ENCODE results near the gene MGAT4B. TPM values are rescaled to one million over a fixed set of nuclear protein-coding genes. Genes with fewer than 3 reads are reported as not detected.

The MGAT4B gene
- total and polyA plus RNA-seq, 2 of the 4 experiments (the other 2 are of a cell fraction), result 73.7 to 155 TPM

DNA sequence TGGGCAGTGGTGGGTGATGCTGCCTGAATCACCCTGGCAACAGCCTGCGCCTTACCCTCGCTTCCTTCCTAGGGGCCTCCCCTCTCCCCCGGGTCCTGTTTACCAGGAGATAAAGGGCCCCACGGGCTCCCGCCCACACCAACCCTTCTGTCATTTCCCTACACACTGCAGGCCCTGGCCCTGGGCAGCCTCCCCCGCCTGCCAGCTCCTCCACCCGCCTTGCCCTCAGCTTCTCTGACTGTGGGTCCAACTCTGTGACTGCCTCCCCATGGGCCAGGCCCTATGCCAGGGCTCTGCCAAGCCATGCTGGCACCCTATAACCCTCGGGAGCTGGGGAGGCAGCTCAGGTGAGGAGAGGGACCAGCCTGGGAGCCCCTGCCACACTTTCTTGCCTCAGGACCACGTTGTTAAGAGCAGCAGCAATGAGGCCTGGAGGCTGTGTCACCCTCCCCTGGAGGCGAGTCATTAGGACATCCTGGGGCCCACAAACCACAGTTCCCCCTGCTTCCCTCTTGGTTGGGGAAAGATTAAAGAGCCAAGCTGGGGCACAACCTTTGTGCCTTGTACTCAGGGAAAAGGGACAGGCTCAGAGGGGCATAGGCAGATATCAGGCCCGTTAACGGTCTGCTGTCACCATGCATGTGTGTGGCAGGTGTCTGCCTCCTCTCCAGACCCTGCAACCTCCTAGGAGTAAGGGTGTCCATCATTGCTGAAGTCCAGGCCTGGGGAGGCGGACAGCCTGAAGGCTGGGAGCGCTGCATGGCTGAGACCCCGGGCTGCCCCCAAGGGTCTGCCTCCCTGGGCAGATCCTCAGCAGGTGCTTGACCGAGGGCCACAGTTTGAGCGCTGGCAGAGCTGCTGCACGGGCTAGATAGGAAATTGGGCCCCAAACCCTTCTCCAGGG, 2.8 kb downstream of the MGAT4B start:
- Histone ChIP-seq H2AFZ (replicated peaks; ENCODE audit: low read length, poor library complexity) (no peak overlapping the region), H3K9ac (ENCODE audit: low read depth, low read length) (no peak overlapping the region), H3K18ac (ENCODE audit: low read depth, low read length) (no peak overlapping the region), H3K4me3 (ENCODE audit: insufficient read depth, low read depth, low read length) (no peak overlapping the region), H3K27ac (ENCODE audit: insufficient read depth, low read length) (peak overlapping the region; percentile 41; the same call in 1 of the 2 replicates), H2BK15ac (ENCODE audit: low read depth, low read length) (no peak overlapping the region), H3K9me3 (ENCODE audit: control insufficient read depth, insufficient read depth, low read length) (no peaks in the 10 kb centered on the region), H4K91ac (ENCODE audit: insufficient read depth, low read depth, low read length) (no peak overlapping the region), H2BK20ac (ENCODE audit: low read depth, low read length) (no peak overlapping the region), H3K27me3 (ENCODE audit: control insufficient read depth, insufficient read depth, low read length) (no peaks in the 10 kb centered on the region), H4K8ac (ENCODE audit: low read depth in 2 of 2, low read length in 2 of 2) (no peak overlapping the region; a peak in 1 of 4 replicates), H3K14ac (replicated peaks; ENCODE audit: low read depth, low read length) (no peak overlapping the region; the same call in 1 of the 2 replicates), H3K4ac (ENCODE audit: low read depth, low read length) (0 out of 2 replicates have a peak overlapping the region, but pooled peaks have one; percentile 29), H3K36me3 (ENCODE audit: control insufficient read depth, insufficient read depth, low read length) (peaks cover 31% of the 10 kb centered on the region), H3K23ac (ENCODE audit: low read depth, low read length) (peak overlapping the region; percentile 69), H3K79me1 (ENCODE audit: low read depth in 1 of 2, low read length in 2 of 2) (peaks cover 26 to 68% of the 10 kb centered on the region in 2 experiments), H3K9me1 (ENCODE audit: insufficient read depth, low read length) (0 out of 2 replicates have a peak, but pooled peaks cover 2% of the 10 kb centered on the region), H2AK9ac (replicated peaks; ENCODE audit: low read depth, low read length, poor library complexity) (peak overlapping the region; percentile 79), H3K56ac (ENCODE audit: extremely low read depth, insufficient read depth, low read length) (no peak overlapping the region), H2BK5ac (ENCODE audit: low read depth, low read length, poor library complexity, severe bottlenecking) (no peak overlapping the region), H4K20me1 (ENCODE audit: insufficient read depth, low read length) (peaks cover 45% of the 10 kb centered on the region), H4K5ac (ENCODE audit: low read depth, low read length) (no peak overlapping the region), H2BK120ac (ENCODE audit: low read depth, low read length) (no peak overlapping the region; the same call in 1 of the 2 replicates), H3K4me2 (ENCODE audit: low read depth, low read length) (peak overlapping the region; percentile 2; the same call in 1 of the 2 replicates), H3K4me1 (ENCODE audit: control insufficient read depth, insufficient read depth, low read length) (peaks cover 20% of the 10 kb centered on the region), H2AK5ac (ENCODE audit: low read depth, low read length) (peak overlapping the region; percentile 60; the same call in 1 of the 2 replicates)
- WGBS, 2 experiments (ENCODE audit: extremely low coverage in 2 of 2, insufficient read length in 1 of 2), result 100% methylated on average over 3 of the region's 18 CpGs; no CpG with 5 or more reads in 1 of the 2 experiments
- TF ChIP-seq, protein P1, sequence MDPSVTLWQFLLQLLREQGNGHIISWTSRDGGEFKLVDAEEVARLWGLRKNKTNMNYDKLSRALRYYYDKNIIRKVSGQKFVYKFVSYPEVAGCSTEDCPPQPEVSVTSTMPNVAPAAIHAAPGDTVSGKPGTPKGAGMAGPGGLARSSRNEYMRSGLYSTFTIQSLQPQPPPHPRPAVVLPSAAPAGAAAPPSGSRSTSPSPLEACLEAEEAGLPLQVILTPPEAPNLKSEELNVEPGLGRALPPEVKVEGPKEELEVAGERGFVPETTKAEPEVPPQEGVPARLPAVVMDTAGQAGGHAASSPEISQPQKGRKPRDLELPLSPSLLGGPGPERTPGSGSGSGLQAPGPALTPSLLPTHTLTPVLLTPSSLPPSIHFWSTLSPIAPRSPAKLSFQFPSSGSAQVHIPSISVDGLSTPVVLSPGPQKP (IDR thresholded peaks at IDR 0.05; ENCODE audit: borderline replicate concordance, low read depth, low read length), result no peak
- no peak for TF ChIP-seq RAD21 (IDR thresholded peaks at IDR 0.05; ENCODE audit: low read length)
- peak; percentile 59; the same call in 1 of the 2 replicates for TF ChIP-seq MXI1 (IDR thresholded peaks at IDR 0.05; ENCODE audit: borderline replicate concordance, low read depth, low read length)
- DNase-seq (peak; percentile 41), ATAC-seq (ENCODE audit: low read depth) (no peak)
- dilution Hi-C loops (cut with HindIII; ENCODE audit: low sequenced_read_pairs, unreplicated experiment) (no loop called here), intact Hi-C loops (cut with micrococcal nuclease) (loop anchor here (5.0 kb wide), 1 partner anchor 103 kb away; the partner anchor contains the start of gene TBC1D9B), in situ Hi-C loops (cut with MboI; ENCODE audit: low sequenced_read_pairs) (no loop called here)
- POLR2A ChIA-PET (ENCODE audit: unreplicated experiment), result no interaction called here
- CTCF ChIA-PET, result no interaction called here
- BruUV-seq (replicated peaks), result no TSS peak

Data from IMR-90 (cell line).